Measurements from ENCODE around the gene DENND1A.

DNA sequence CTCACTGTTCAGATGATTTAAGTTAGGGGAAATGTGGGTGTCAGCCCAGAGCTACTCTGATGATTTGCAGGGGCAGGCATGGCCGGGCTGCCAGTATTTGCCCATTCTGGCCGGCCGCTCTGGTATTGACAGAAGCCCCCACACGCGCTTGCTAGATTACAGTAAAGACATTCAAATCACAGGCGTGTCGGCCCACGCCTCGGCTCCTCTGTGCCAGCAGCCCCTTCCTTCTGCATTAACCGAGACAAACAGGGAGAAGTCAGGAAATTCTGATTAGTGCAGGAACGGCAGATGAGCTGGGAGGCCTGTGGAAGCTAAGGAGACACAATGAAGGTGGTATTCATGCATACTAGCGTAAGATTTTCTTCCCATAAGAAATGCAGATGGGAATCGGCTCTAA, 460.6 kb downstream of the DENND1A start:
- TF ChIP-seq, protein P1, sequence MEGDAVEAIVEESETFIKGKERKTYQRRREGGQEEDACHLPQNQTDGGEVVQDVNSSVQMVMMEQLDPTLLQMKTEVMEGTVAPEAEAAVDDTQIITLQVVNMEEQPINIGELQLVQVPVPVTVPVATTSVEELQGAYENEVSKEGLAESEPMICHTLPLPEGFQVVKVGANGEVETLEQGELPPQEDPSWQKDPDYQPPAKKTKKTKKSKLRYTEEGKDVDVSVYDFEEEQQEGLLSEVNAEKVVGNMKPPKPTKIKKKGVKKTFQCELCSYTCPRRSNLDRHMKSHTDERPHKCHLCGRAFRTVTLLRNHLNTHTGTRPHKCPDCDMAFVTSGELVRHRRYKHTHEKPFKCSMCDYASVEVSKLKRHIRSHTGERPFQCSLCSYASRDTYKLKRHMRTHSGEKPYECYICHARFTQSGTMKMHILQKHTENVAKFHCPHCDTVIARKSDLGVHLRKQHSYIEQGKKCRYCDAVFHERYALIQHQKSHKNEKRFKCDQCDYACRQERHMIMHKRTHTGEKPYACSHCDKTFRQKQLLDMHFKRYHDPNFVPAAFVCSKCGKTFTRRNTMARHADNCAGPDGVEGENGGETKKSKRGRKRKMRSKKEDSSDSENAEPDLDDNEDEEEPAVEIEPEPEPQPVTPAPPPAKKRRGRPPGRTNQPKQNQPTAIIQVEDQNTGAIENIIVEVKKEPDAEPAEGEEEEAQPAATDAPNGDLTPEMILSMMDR (IDR thresholded peaks at IDR 0.05), result no peak
- TF ChIP-seq POLR2AphosphoS5 (IDR thresholded peaks at IDR 0.05; ENCODE audit: low read depth, low read length), result no peak
- TF ChIP-seq, protein P2, sequence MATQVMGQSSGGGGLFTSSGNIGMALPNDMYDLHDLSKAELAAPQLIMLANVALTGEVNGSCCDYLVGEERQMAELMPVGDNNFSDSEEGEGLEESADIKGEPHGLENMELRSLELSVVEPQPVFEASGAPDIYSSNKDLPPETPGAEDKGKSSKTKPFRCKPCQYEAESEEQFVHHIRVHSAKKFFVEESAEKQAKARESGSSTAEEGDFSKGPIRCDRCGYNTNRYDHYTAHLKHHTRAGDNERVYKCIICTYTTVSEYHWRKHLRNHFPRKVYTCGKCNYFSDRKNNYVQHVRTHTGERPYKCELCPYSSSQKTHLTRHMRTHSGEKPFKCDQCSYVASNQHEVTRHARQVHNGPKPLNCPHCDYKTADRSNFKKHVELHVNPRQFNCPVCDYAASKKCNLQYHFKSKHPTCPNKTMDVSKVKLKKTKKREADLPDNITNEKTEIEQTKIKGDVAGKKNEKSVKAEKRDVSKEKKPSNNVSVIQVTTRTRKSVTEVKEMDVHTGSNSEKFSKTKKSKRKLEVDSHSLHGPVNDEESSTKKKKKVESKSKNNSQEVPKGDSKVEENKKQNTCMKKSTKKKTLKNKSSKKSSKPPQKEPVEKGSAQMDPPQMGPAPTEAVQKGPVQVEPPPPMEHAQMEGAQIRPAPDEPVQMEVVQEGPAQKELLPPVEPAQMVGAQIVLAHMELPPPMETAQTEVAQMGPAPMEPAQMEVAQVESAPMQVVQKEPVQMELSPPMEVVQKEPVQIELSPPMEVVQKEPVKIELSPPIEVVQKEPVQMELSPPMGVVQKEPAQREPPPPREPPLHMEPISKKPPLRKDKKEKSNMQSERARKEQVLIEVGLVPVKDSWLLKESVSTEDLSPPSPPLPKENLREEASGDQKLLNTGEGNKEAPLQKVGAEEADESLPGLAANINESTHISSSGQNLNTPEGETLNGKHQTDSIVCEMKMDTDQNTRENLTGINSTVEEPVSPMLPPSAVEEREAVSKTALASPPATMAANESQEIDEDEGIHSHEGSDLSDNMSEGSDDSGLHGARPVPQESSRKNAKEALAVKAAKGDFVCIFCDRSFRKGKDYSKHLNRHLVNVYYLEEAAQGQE (IDR thresholded peaks at IDR 0.05; ENCODE audit: insufficient read depth in 1 of 2, low read depth in 2 of 2, low read length in 1 of 2), result no peak
- no peak for TF ChIP-seq SIN3A (IDR thresholded peaks at IDR 0.05; ENCODE audit: borderline replicate concordance, insufficient read depth, low read depth, low read length)
